Tibial nerve (tissue), 4 donors: ENCODE measurements around the gene P2RX6. TPM values are rescaled to one million over a fixed set of nuclear protein-coding genes. Genes with fewer than 3 reads are reported as not detected.

ENCODE experiments used
- DNase-seq, 2 donors: peaks; one replicate each; pipeline ENCODE4 v3.0.0-alpha.2; 2019; ENCODE audit warnings: low spot score in 2 of 2
- H3K27ac ChIP-seq, 4 donors: fragments of 200-600 bp; sonication (generic) in 3 of 4; one replicate each; pipeline ENCODE4 v1.5.1; 2017 to 2019; ENCODE audit warnings: mild to moderate bottlenecking in 1 of 4
- H3K27me3 ChIP-seq, 2 donors: fragments of 200-600 bp; sonication (generic) in 1 of 2; one replicate each; pipeline versions ENCODE4 v1.5.1 to v1.6.0; 2017 to 2019
- H3K36me3 ChIP-seq, 3 donors: fragments of 200-600 bp; sonication (generic); one replicate each; pipeline ENCODE4 v1.5.1; 2018 to 2019
- H3K4me1 ChIP-seq, 4 donors: fragments of 200-600 bp; sonication (generic) in 3 of 4; one replicate each; pipeline ENCODE4 v1.5.1; 2017 to 2019
- H3K4me3 ChIP-seq, 4 donors: fragments of 200-600 bp; sonication (generic) in 3 of 4; one replicate each; pipeline ENCODE4 v1.5.1; 2017 to 2019; ENCODE audit warnings: mild to moderate bottlenecking in 1 of 4, moderate library complexity in 1 of 4
- H3K9me3 ChIP-seq, 4 donors: fragments of 200-600 bp; sonication (generic) in 3 of 4; one replicate each; pipeline ENCODE4 v1.5.1; 2017 to 2019
- CTCF ChIP-seq, 5 experiments: fragments of 200-600 bp in 3 of 5; fragments of 450-650 bp in 2 of 5; sonication (generic) in 3 of 5; IDR thresholded peaks; one replicate each; pipeline ENCODE4 v1.5.1; 2016 to 2019; ENCODE audit warnings: antibody characterized with exemption in 5 of 5, mild to moderate bottlenecking in 3 of 5, moderate library complexity in 2 of 5
- EP300 ChIP-seq, 2 donors: sonication (generic); formaldehyde crosslinking; IDR thresholded peaks; one replicate each; pipeline ENCODE4 v1.6.1; 2017; ENCODE audit warnings: antibody characterized with exemption in 2 of 2, mild to moderate bottlenecking in 1 of 2
- POLR2A ChIP-seq, 2 donors: fragments of 450-650 bp; IDR thresholded peaks; one replicate each; pipeline ENCODE4 v1.6.1; 2017; ENCODE audit warnings: antibody characterized with exemption in 2 of 2, mild to moderate bottlenecking in 2 of 2, moderate library complexity in 2 of 2
- WGBS, 2 donors: methylation state at CpG; one replicate each; pipeline ENCODE4 v1.1.5; 2018; 5-methylcytosine and 5-hydroxymethylcytosine counted together
- total RNA-seq, 4 donors: library from RNA; depleted of rRNA; stranded (reverse); fragments of >200 nt; gene quantifications; one replicate each; pipeline ENCODE4 v1.1.0, GENCODE V29; 2016

The P2RX6 gene
- total RNA-seq, 4 donors from 2014 or later: 0.63 to 3.3 (median 0.78) TPM

DNA sequence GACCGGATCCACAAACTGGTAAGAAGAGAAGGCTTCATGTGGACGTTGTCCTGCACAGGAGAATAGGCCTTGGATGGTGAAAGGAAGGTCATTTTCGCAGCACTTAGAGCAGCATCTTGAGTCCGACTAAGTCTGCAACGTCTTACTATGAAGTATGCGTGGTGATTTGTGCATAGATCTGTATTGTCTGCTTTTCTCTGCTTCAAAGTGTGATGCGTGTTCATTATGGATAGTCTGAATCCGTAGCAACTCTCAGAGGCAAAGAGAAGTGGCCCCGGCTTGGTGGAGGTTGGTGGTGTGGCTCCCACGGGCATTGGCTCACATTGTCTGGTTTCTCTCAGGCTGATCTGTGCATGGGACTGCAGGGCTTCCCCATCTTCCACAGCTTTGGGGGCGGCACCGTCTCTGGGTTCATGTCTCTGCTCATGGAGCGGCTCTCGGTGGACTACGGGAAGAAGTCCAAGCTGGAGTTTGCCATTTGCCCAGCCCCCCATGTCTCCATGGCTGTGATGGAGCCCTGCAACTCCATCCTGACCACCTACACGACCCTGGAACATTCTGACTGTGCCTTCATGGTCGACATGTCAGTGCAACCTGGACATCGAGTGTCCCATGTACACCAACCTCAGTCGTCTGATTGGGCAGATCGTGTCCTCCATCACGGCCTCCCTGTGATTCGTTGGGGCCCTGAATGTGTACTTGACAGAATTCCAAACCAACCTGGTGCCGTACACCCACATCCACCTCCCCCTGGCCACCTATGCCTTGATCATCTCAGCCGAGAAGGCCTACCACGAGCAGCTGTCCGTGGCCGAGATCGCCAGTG lies 52.3 kb downstream of the P2RX6 start:
- no peak for DNase-seq
- Histone ChIP-seq H3K27ac (no peak overlapping the region), H3K9me3 (no peaks in the 10 kb centered on the region), H3K4me3 (no peak overlapping the region), H3K4me1 (no peaks in the 10 kb centered on the region), H3K36me3 (no peaks in the 10 kb centered on the region), H3K27me3 (no peaks in the 10 kb centered on the region)
- WGBS, 2 donors: 88 to 90% methylated on average over 27 to 28 of the region's 28 CpGs
- TF ChIP-seq CTCF (IDR thresholded peaks at IDR 0.05) (no peak), POLR2A (IDR thresholded peaks at IDR 0.05) (no peak), EP300 (IDR thresholded peaks at IDR 0.05) (no peak)

DNA sequence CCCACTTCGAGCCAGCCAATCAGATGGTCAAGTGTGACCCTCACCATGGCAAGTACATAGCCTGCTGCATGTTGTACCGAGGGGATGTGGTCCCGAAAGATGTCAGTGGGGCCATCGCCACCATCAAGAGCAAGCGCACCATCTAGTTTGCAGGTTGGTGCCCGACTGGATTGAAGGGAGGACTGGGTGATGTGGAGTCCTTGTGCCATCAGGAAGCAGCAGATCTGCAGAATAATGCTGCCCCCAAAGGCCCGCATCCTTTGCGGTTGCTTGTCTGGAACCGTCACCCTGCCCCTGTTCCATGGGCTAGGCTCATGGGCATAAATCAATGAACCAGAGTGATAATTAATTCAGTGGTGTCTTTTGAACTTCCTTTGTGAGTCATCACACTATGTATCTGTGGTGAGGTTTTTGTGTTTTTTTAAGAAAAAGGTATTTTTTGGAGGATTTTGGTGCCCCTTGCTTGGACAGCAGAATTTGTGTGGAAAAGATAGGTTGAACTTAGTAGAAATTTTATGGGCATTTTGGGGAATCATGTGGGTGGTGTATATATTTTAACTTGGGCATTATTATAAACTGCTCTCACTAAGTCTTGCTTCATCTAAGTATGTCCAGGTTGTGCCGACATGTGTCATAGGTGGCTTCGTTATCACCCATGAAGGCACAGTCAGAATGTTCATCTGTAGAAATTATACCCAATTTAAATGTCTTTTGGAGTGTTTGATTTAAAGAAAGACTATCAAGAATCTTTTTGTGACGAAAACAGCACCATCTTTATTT lies 53.1 kb downstream of the P2RX6 start:
- Histone ChIP-seq H3K27ac (no peak overlapping the region), H3K4me1 (no peaks in the 10 kb centered on the region), H3K27me3 (no peaks in the 10 kb centered on the region), H3K9me3 (no peaks in the 10 kb centered on the region), H3K4me3 (no peak overlapping the region), H3K36me3 (no peaks in the 10 kb centered on the region)
- 89 to 92% methylated on average over 12 of the region's 12 CpGs for WGBS, 2 donors
- TF ChIP-seq POLR2A (IDR thresholded peaks at IDR 0.05) (no peak), CTCF (IDR thresholded peaks at IDR 0.05) (no peak), EP300 (IDR thresholded peaks at IDR 0.05) (no peak)
- no peak for DNase-seq

DNA sequence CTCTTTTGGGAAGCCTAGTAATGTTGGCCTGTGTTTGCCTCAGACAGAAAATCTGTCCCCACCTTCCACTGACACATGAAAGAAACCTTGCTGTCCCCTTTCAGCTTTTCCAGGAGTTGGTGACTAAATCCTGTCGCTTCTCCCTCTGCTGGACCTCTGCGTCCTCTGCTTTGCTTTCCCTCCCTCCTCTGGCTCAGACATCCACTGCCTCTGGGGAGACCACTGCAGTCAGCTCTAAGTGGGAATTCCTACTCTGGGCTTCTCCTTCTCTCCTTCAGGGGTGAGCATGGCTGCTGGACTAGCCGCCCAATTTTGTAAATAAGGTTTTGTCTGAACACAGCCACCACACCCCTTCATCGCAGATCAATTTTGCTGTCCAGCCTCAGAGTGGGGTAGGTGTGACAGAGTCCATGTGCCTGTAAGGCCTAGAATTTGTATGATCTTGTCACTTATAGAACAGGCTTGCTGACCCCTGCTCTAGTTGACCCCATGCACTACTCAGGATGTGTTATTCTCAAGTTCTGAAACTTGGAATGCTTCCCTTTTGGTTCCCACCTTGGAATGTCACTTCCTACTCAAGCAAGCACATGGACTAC lies 53.8 kb downstream of the P2RX6 start:
- no peak overlapping the region for H3K27ac ChIP-seq
- H3K4me3 ChIP-seq: no peak overlapping the region
- H3K27me3 ChIP-seq: no peaks in the 10 kb centered on the region
- H3K9me3 ChIP-seq: no peaks in the 10 kb centered on the region
- no peak for DNase-seq
- 53 to 61% methylated on average over 4 of the region's 4 CpGs for WGBS, 2 donors
- no peaks in the 10 kb centered on the region for H3K36me3 ChIP-seq
- TF ChIP-seq EP300 (IDR thresholded peaks at IDR 0.05) (no peak), CTCF (IDR thresholded peaks at IDR 0.05) (no peak), POLR2A (IDR thresholded peaks at IDR 0.05) (no peak)
- no peaks in the 10 kb centered on the region for H3K4me1 ChIP-seq

- no peak overlapping the region for H3K27ac ChIP-seq
- H3K27me3 ChIP-seq: no peaks in the 10 kb centered on the region
- 69 to 72% methylated on average over 5 of the region's 5 CpGs for WGBS, 2 donors
- H3K9me3 ChIP-seq: no peaks in the 10 kb centered on the region
- TF ChIP-seq CTCF (IDR thresholded peaks at IDR 0.05): no peak
- no peak for TF ChIP-seq POLR2A (IDR thresholded peaks at IDR 0.05)
- no peak for TF ChIP-seq EP300 (IDR thresholded peaks at IDR 0.05)
- no peak overlapping the region for H3K4me3 ChIP-seq
- DNase-seq: no peak
- no peaks in the 10 kb centered on the region for H3K36me3 ChIP-seq
- no peaks in the 10 kb centered on the region for H3K4me1 ChIP-seq
Observed at GRCh38 chr22:21069375-21069774, 54.4 kb downstream of the P2RX6 start.
